Nucleus accumbens (tissue), 56 donors: Measurements from ENCODE around the gene CREBRF.
"Not testable (repeated sequence)": the region's sequence is repeated elsewhere in the genome, so short reads cannot be mapped to it uniquely, and the experiment has no call there.

Experiments
- DNase-seq, 56 donors: peaks; one replicate each; lab custom pipeline; 2025; lab: John Stamatoyannopoulos, UW

Gene CREBRF

GRCh38 chr5:173075970-173076369 is 19.8 kb downstream of the CREBRF start:
- DNase-seq, result no peak

GRCh38 chr5:173076471-173076870 is 20.3 kb downstream of the CREBRF start:
- DNase-seq, result not testable (repeated sequence)

GRCh38 chr5:173078878-173079277 is 22.7 kb downstream of the CREBRF start:
- DNase-seq, result no peak

GRCh38 chr5:173089581-173089980 is 33.4 kb downstream of the CREBRF start:
- DNase-seq, result no peak

- DNase-seq, result no peak
These were observed 34.5 kb downstream of the CREBRF start for GRCh38 chr5:173090639-173091038.

GRCh38 chr5:173091981-173092380 is 35.8 kb downstream of the CREBRF start:
- no peak for DNase-seq

GRCh38 chr5:173093606-173094005 is 37.5 kb downstream of the CREBRF start:
- no peak for DNase-seq

GRCh38 chr5:173094012-173094661 is 38.0 kb downstream of the CREBRF start:
- DNase-seq, result no peak

- DNase-seq, result no peak
These were observed 42.6 kb downstream of the CREBRF start for GRCh38 chr5:173098787-173099186.

GRCh38 chr5:173099461-173099860 is 43.3 kb downstream of the CREBRF start:
- no peak for DNase-seq

GRCh38 chr5:173101245-173101644 is 45.1 kb downstream of the CREBRF start:
- no peak for DNase-seq

- DNase-seq, result no peak
These were observed 47.3 kb downstream of the CREBRF start for GRCh38 chr5:173103411-173103810.

GRCh38 chr5:173108914-173109313 is 52.8 kb downstream of the CREBRF start:
- no peak for DNase-seq

- no peak for DNase-seq
These were observed 58.4 kb downstream of the CREBRF start for GRCh38 chr5:173114536-173114935.

GRCh38 chr5:173119719-173120118 is 63.6 kb downstream of the CREBRF start:
- no peak for DNase-seq

- no peak for DNase-seq
These were observed 67.3 kb downstream of the CREBRF start for GRCh38 chr5:173123416-173123815.

- DNase-seq, result not testable (repeated sequence)
These were observed 76.0 kb downstream of the CREBRF start for GRCh38 chr5:173132166-173132565.

- DNase-seq, result no peak
These were observed 82.6 kb downstream of the CREBRF start for GRCh38 chr5:173138707-173139106.

GRCh38 chr5:173139631-173140030 is 83.5 kb downstream of the CREBRF start:
- no peak for DNase-seq

GRCh38 chr5:173140769-173141168 is 84.6 kb downstream of the CREBRF start:
- DNase-seq, result no peak

- DNase-seq, result no peak
These were observed 87.4 kb downstream of the CREBRF start for GRCh38 chr5:173143567-173143966.

GRCh38 chr5:173144200-173145176 is 88.3 kb downstream of the CREBRF start, which contains the start of gene BNIP1:
Gene BNIP1 (plus strand): TSS chr5:173144531. CDS start chr5:173144546, 15 bp downstream.
- peak; percentile 51 to 94 (median 84) for DNase-seq
